AG04450 (cell line): ENCODE results near the gene ALKBH5. TPM values are rescaled to one million over a fixed set of nuclear protein-coding genes. Genes with fewer than 3 reads are reported as not detected.
A peak's percentile ranks its signal among the peaks of the same experiment; 100 is the strongest.

Experiments used
- CTCF ChIA-PET: fragments of 300-600, 350-600 bp; formaldehyde crosslinking; extraction: SDS; loops from one replicate; lab custom pipeline; 2022; ENCODE audit warnings: antibody characterized with exemption, inconsistent platforms; lab: Charles Lee
- POLR2A ChIA-PET: fragments of 350-600 bp; formaldehyde crosslinking; extraction: SDS; loops from one replicate; lab custom pipeline; 2021; ENCODE audit warnings: antibody characterized with exemption, inconsistent platforms; lab: Yijun Ruan, JAX
- DNase-seq: peaks from one replicate; pipeline ENCODE4 v3.0.0-alpha.2; 2011; ENCODE audit warnings: low read depth, low spot score
- H3K27ac ChIP-seq: one replicate; pipeline ENCODE4 v1.5.1; 2012; ENCODE audit warnings: low read depth, low read length, control low read depth
- H3K27me3 ChIP-seq: one replicate; pipeline ENCODE4 v1.6.0; 2012; ENCODE audit warnings: low read length; ENCODE audit not compliant: control insufficient read depth, insufficient read depth
- H3K4me3 ChIP-seq: 2 replicates; pipeline ENCODE4 v1.5.1; 2011; ENCODE audit warnings: mild to moderate bottlenecking, low read depth, low read length, control low read depth
- H3K9me3 ChIP-seq: 2 replicates; pipeline ENCODE4 v1.5.1; 2012; ENCODE audit warnings: low read length; ENCODE audit not compliant: control insufficient read depth, insufficient read depth
- CTCF ChIP-seq: IDR thresholded peaks from 2 replicates; pipeline ENCODE4 v1.5.1; 2011; ENCODE audit warnings: low read depth, low read length, control low read depth, inconsistent platforms
- polyA plus RNA-seq: library from polyadenylated mRNA; depleted of rRNA; stranded (reverse); fragments of >200 nt; gene quantifications from 2 replicates; pipeline ENCODE4 v1.2.3, GENCODE V29; 2011

ALKBH5 gene
- polyA plus RNA-seq, 1 experiment: 59.9 TPM

GRCh38 chr17:18201108-18201507 is 17.5 kb downstream of the ALKBH5 start:
- POLR2A ChIA-PET: no interaction called here
- CTCF ChIA-PET: no interaction called here
- Histone ChIP-seq H3K27ac (no peak overlapping the region), H3K4me3 (no peak overlapping the region), H3K9me3 (no peaks in the 10 kb centered on the region), H3K27me3 (no peaks in the 10 kb centered on the region)
- no peak for TF ChIP-seq CTCF
- no peak for DNase-seq

- ChIA-PET POLR2A (interaction anchor here (1.3 kb wide), 1 partner anchor 10 kb away, joined by 8 read pairs; no protein-coding TSS in a partner anchor), CTCF (no interaction called here)
- Histone ChIP-seq H3K27ac (no peak overlapping the region), H3K4me3 (no peak overlapping the region), H3K27me3 (no peaks in the 10 kb centered on the region), H3K9me3 (no peaks in the 10 kb centered on the region)
- DNase-seq: no peak
- no peak for TF ChIP-seq CTCF
These were observed 19.7 kb downstream of the ALKBH5 start for GRCh38 chr17:18203308-18203707.

- ChIA-PET POLR2A (no interaction called here), CTCF (no interaction called here)
- no peak overlapping the region for H3K4me3 ChIP-seq
These were observed 22.2 kb downstream of the ALKBH5 start for GRCh38 chr17:18205861-18206260.

GRCh38 chr17:18206962-18207361 is 23.3 kb downstream of the ALKBH5 start:
- Histone ChIP-seq H3K27me3 (no peaks in the 10 kb centered on the region), H3K9me3 (no peaks in the 10 kb centered on the region), H3K27ac (peak overlapping the region; percentile 31), H3K4me3 (no peak overlapping the region)
- no peak for TF ChIP-seq CTCF
- ChIA-PET CTCF (interaction anchor here (0.6 to 1.0 kb wide), 2 partner anchors 11 to 69 kb away, joined by 3 to 4 read pairs; no protein-coding TSS in a partner anchor), POLR2A (no interaction called here)
- no peak for DNase-seq

More at GRCh38 chr17:18205861-18206260, 22.2 kb downstream of the ALKBH5 start:
- no peak for DNase-seq
- no peak for TF ChIP-seq CTCF
- Histone ChIP-seq H3K27me3 (no peaks in the 10 kb centered on the region), H3K9me3 (no peaks in the 10 kb centered on the region), H3K27ac (no peak overlapping the region)

- no peak for DNase-seq
- Histone ChIP-seq H3K9me3 (no peaks in the 10 kb centered on the region), H3K4me3 (no peak overlapping the region), H3K27me3 (no peaks in the 10 kb centered on the region), H3K27ac (no peak overlapping the region)
- no peak for TF ChIP-seq CTCF
- ChIA-PET CTCF (no interaction called here), POLR2A (no interaction called here)
These were observed 24.5 kb downstream of the ALKBH5 start for GRCh38 chr17:18208092-18208491.
